ENCODE results near the gene SEM1.
"Not testable (repeated sequence)": the region's sequence is repeated elsewhere in the genome, so short reads cannot be mapped to it uniquely, and the experiment has no call there.

The SEM1 gene

DNA sequence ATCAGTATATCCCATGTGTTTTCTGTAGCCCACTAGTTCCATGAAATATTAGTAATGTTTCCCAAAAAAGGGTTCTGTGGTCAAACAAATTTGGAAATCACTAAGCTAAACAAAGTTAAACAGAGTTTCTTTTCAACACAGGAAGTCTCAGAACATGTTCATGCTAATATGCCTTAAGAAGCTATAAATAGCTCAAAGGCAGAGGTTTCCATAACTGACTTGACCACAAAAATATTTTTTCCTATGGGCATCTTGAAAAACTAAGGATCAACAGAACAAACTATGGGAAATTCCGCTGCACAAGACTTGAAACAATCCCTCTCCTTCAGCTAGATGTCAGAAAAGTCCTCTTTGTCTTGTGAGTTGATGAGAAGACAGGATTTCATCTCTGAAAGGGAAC lies 59.7 kb downstream of the SEM1 start:
- Histone ChIP-seq H3K9me3 (ENCODE audit: control insufficient read depth, low read length) (no peaks in the 10 kb centered on the region), H3K27me3 (ENCODE audit: control insufficient read depth, insufficient read depth, low read length, poor library complexity, severe bottlenecking) (no peaks in the 10 kb centered on the region), H3K27ac (ENCODE audit: insufficient read depth, low read depth, low read length, poor library complexity, severe bottlenecking) (no peak overlapping the region), H3K4me1 (ENCODE audit: control insufficient read depth, insufficient read depth, low read length) (no peaks in the 10 kb centered on the region), H3K4me3 (ENCODE audit: insufficient read depth, low read depth, low read length) (no peak overlapping the region), H3K36me3 (ENCODE audit: control insufficient read depth, insufficient read depth, low read length) (no peaks in the 10 kb centered on the region)
- WGBS, 2 experiments: 100% methylated on average over 1 of the region's 1 CpG

DNA sequence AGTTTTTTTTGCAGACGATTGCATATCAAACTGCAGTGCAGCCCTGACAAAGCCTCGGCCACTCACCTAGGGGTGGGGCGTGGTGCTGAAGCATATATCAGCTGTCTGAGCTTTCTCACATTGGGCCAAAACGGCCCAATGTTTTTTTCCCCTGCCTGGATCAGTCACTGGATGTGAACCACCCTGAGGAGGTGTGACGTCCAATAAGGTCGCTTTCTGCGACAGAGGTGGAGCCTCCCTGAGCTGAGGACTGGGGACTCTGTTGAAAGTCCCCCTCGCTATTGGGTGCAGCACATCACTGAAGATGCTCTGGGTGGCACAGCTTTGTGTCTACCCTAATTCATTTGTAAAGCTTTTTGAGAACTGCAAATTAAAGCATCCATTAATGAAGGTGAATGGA lies 60.9 kb downstream of the SEM1 start:
- 90 to 92% methylated on average over 8 of the region's 8 CpGs for WGBS, 2 experiments
- H3K4me1 ChIP-seq (ENCODE audit: control insufficient read depth, insufficient read depth, low read length): no peaks in the 10 kb centered on the region
- no peaks in the 10 kb centered on the region for H3K9me3 ChIP-seq (ENCODE audit: control insufficient read depth, low read length)
- no peak overlapping the region for H3K27ac ChIP-seq (ENCODE audit: insufficient read depth, low read depth, low read length, poor library complexity, severe bottlenecking)
- no peak overlapping the region for H3K4me3 ChIP-seq (ENCODE audit: insufficient read depth, low read depth, low read length)
- no peaks in the 10 kb centered on the region for H3K27me3 ChIP-seq (ENCODE audit: control insufficient read depth, insufficient read depth, low read length, poor library complexity, severe bottlenecking)
- H3K36me3 ChIP-seq (ENCODE audit: control insufficient read depth, insufficient read depth, low read length): no peaks in the 10 kb centered on the region

DNA sequence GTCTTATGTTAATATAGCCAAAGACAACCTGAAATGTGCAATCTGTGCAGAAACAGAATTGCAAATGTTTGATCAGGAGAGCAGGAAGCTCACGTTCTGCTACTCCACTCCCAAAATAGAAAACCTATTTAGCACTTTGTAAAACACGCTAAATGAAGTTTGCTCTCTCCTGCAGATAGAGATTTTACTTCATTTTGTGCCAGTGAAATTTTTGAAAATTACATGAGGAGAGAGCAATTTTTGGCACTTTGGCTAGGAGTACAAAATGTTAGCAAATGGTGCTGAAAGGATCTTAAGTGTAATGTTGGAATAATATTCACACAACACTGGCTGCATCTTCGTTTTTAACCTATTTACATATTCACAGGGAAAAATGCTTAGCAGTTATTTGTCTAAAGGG lies 61.9 kb downstream of the SEM1 start:
- 90 to 94% methylated on average over 2 of the region's 3 CpGs for WGBS, 2 experiments
- H3K27ac ChIP-seq (ENCODE audit: insufficient read depth, low read depth, low read length, poor library complexity, severe bottlenecking): no peak overlapping the region

DNA sequence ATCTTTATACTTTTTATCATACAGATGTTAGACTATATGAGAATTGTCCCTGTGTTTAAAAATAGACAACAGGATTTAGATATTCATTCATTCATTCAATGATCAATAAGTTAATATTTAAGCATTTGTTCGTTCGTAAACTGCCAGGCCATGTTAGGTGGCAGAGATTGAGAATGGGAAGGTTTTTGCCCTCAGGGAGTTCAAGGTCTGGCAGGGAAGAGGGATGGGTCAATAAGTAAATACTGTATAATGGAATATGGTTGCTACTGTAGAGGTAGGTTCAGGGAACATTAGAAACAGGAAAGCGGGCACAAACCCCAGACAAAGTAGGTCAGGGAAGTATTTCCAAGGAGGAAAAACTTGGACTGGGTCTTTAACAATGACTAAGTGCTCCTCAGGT lies 64.6 kb downstream of the SEM1 start:
- Histone ChIP-seq H3K36me3 (ENCODE audit: control insufficient read depth, insufficient read depth, low read length) (no peaks in the 10 kb centered on the region), H3K27me3 (ENCODE audit: control insufficient read depth, insufficient read depth, low read length, poor library complexity, severe bottlenecking) (no peaks in the 10 kb centered on the region), H3K4me1 (ENCODE audit: control insufficient read depth, insufficient read depth, low read length) (no peaks in the 10 kb centered on the region), H3K9me3 (ENCODE audit: control insufficient read depth, low read length) (no peaks in the 10 kb centered on the region), H3K27ac (ENCODE audit: insufficient read depth, low read depth, low read length, poor library complexity, severe bottlenecking) (no peak overlapping the region), H3K4me3 (ENCODE audit: insufficient read depth, low read depth, low read length) (no peak overlapping the region)
- 93 to 97% methylated on average over 3 of the region's 3 CpGs for WGBS, 2 experiments

More for the DNA sequence above, 61.9 kb downstream of the SEM1 start:
- no peaks in the 10 kb centered on the region for H3K4me1 ChIP-seq (ENCODE audit: control insufficient read depth, insufficient read depth, low read length)
- no peaks in the 10 kb centered on the region for H3K9me3 ChIP-seq (ENCODE audit: control insufficient read depth, low read length)
- no peak overlapping the region for H3K4me3 ChIP-seq (ENCODE audit: insufficient read depth, low read depth, low read length)
- H3K36me3 ChIP-seq (ENCODE audit: control insufficient read depth, insufficient read depth, low read length): no peaks in the 10 kb centered on the region
- no peaks in the 10 kb centered on the region for H3K27me3 ChIP-seq (ENCODE audit: control insufficient read depth, insufficient read depth, low read length, poor library complexity, severe bottlenecking)

DNA sequence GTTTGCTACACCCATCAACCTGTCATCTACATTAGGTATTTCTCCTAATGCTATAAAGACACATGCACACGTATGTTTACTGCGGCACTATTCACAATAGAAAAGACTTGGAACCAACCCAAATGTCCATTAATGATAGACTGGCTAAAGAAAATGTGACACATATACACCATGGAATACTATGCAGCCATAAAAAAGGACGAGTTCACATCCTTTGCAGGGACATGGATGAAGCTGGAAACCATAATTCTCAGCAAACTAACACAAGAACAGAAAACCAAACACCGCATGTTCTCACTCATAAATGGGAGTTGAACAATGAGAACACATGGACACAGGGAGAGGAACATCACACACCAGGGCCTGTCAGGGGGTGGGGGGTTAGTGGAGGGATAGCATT lies 66.2 kb downstream of the SEM1 start:
- not testable (repeated sequence) for H3K27ac ChIP-seq (ENCODE audit: insufficient read depth, low read depth, low read length, poor library complexity, severe bottlenecking); H3K27me3 ChIP-seq (ENCODE audit: control insufficient read depth, insufficient read depth, low read length, poor library complexity, severe bottlenecking); H3K9me3 ChIP-seq (ENCODE audit: control insufficient read depth, low read length); H3K4me3 ChIP-seq (ENCODE audit: insufficient read depth, low read depth, low read length); H3K36me3 ChIP-seq (ENCODE audit: control insufficient read depth, insufficient read depth, low read length); H3K4me1 ChIP-seq (ENCODE audit: control insufficient read depth, insufficient read depth, low read length)
- WGBS, 2 experiments: 90 to 98% methylated on average over 4 of the region's 4 CpGs

DNA sequence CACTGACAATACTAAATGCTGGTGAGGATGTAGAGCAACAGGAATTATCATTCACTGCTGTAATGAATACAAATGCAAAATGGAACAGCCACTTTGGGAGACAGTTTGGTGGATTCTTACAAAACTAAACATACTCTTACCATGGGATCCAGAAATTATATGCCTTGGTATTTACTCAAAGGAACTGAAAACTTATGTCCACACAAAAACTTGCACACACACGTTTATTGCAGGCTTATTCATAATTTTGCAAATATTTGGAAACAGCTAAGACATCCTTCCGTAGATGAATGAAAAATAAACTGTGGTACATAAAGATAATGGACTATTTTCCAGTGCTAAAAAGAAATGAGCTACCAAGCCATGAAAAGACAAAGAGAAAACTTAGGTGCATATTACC lies 69.6 kb downstream of the SEM1 start:
- H3K4me1 ChIP-seq (ENCODE audit: control insufficient read depth, insufficient read depth, low read length): no peaks in the 10 kb centered on the region
- H3K9me3 ChIP-seq (ENCODE audit: control insufficient read depth, low read length): no peaks in the 10 kb centered on the region
- 94 to 100% methylated on average over 2 of the region's 2 CpGs for WGBS, 2 experiments
- no peaks in the 10 kb centered on the region for H3K27me3 ChIP-seq (ENCODE audit: control insufficient read depth, insufficient read depth, low read length, poor library complexity, severe bottlenecking)
- H3K27ac ChIP-seq (ENCODE audit: insufficient read depth, low read depth, low read length, poor library complexity, severe bottlenecking): no peak overlapping the region
- H3K36me3 ChIP-seq (ENCODE audit: control insufficient read depth, insufficient read depth, low read length): no peaks in the 10 kb centered on the region
- no peak overlapping the region for H3K4me3 ChIP-seq (ENCODE audit: insufficient read depth, low read depth, low read length)

All from ectodermal cell (in vitro differentiated cells).